Measurements from ENCODE around the gene PLCB2. TPM values are rescaled to one million over a fixed set of nuclear protein-coding genes. Genes with fewer than 3 reads are reported as not detected.
A peak's percentile ranks its signal among the peaks of the same experiment; 100 is the strongest.

The PLCB2 gene
- total RNA-seq, 1 experiment from 2014 or later: 0.84 TPM

- peaks cover 13% of the 10 kb centered on the region for H3K27me3 Mint-ChIP-seq (ENCODE audit: insufficient read depth, unreplicated experiment)
- no peak for TF ChIP-seq CTCF (IDR thresholded peaks at IDR 0.05; ENCODE audit: unreplicated experiment)
- H3K4me3 Mint-ChIP-seq (ENCODE audit: unreplicated experiment): no peak overlapping the region
- CTCF ChIA-PET: interaction anchor here (0.6 to 13.6 kb wide), 9 partner anchors 10 to 516 kb away, joined by 3 to 137 read pairs (median 4); no protein-coding TSS in a partner anchor
- H3K27ac Mint-ChIP-seq (ENCODE audit: low read depth, unreplicated experiment): no peak overlapping the region
- no peak for DNase-seq (ENCODE audit: unreplicated experiment)
- POLR2A ChIA-PET: interaction anchor here (0.7 kb wide), 1 partner anchor 10 kb away, joined by 3 read pairs; no protein-coding TSS in a partner anchor
- no peaks in the 10 kb centered on the region for H3K4me1 Mint-ChIP-seq (ENCODE audit: insufficient read depth, unreplicated experiment)
- intact Hi-C loops (cut with micrococcal nuclease): no loop called here
- no peaks in the 10 kb centered on the region for H3K36me3 Mint-ChIP-seq (ENCODE audit: insufficient read depth, unreplicated experiment)
- no peaks in the 10 kb centered on the region for H3K9me3 Mint-ChIP-seq (ENCODE audit: unreplicated experiment)
- no TSS peak for BruUV-seq (replicated peaks)
These were observed 2.5 kb downstream of the PLCB2 start for GRCh38 chr15:40305281-40305680.

- intact Hi-C loops (cut with micrococcal nuclease): no loop called here
These were observed 4.2 kb downstream of the PLCB2 start for GRCh38 chr15:40303576-40303975.

GRCh38 chr15:40302981-40303380, 4.8 kb downstream of the PLCB2 start:
- H3K36me3 Mint-ChIP-seq (ENCODE audit: insufficient read depth, unreplicated experiment): no peaks in the 10 kb centered on the region
- BruUV-seq (replicated peaks): no TSS peak
- peaks cover 7% of the 10 kb centered on the region for H3K9me3 Mint-ChIP-seq (ENCODE audit: unreplicated experiment)
- CTCF ChIA-PET: interaction anchor here (1.3 to 2.8 kb wide), 4 partner anchors 12 to 85 kb away, joined by 3 to 12 read pairs (median 6); no protein-coding TSS in a partner anchor
- peaks cover 13% of the 10 kb centered on the region for H3K27me3 Mint-ChIP-seq (ENCODE audit: insufficient read depth, unreplicated experiment)
- POLR2A ChIA-PET: interaction anchor here (1.1 to 1.5 kb wide), 3 partner anchors 10 to 37 kb away, joined by 3 to 5 read pairs (median 4); no protein-coding TSS in a partner anchor
- peak; percentile 47 for DNase-seq (ENCODE audit: unreplicated experiment)
- intact Hi-C loops (cut with micrococcal nuclease): no loop called here
- no peak for TF ChIP-seq CTCF (IDR thresholded peaks at IDR 0.05; ENCODE audit: unreplicated experiment)
- H3K4me3 Mint-ChIP-seq (ENCODE audit: unreplicated experiment): no peak overlapping the region
- H3K4me1 Mint-ChIP-seq (ENCODE audit: insufficient read depth, unreplicated experiment): no peaks in the 10 kb centered on the region
- H3K27ac Mint-ChIP-seq (ENCODE audit: low read depth, unreplicated experiment): no peak overlapping the region

More at GRCh38 chr15:40303576-40303975, 4.2 kb downstream of the PLCB2 start:
- Mint-ChIP-seq H3K4me1 (ENCODE audit: insufficient read depth, unreplicated experiment) (no peaks in the 10 kb centered on the region), H3K27me3 (ENCODE audit: insufficient read depth, unreplicated experiment) (peaks cover 13% of the 10 kb centered on the region), H3K4me3 (ENCODE audit: unreplicated experiment) (no peak overlapping the region), H3K36me3 (ENCODE audit: insufficient read depth, unreplicated experiment) (no peaks in the 10 kb centered on the region), H3K9me3 (ENCODE audit: unreplicated experiment) (peaks cover 7% of the 10 kb centered on the region), H3K27ac (ENCODE audit: low read depth, unreplicated experiment) (no peak overlapping the region)
- BruUV-seq (replicated peaks): no TSS peak
- ChIA-PET POLR2A (interaction anchor here (1.1 to 1.5 kb wide), 2 partner anchors 10 to 36 kb away, joined by 3 to 5 read pairs; no protein-coding TSS in a partner anchor), CTCF (interaction anchor here (1.3 to 2.8 kb wide), 4 partner anchors 13 to 86 kb away, joined by 3 to 12 read pairs (median 6); no protein-coding TSS in a partner anchor)
- TF ChIP-seq CTCF (IDR thresholded peaks at IDR 0.05; ENCODE audit: unreplicated experiment): no peak
- no peak for DNase-seq (ENCODE audit: unreplicated experiment)

- peaks cover 7% of the 10 kb centered on the region for H3K9me3 Mint-ChIP-seq (ENCODE audit: unreplicated experiment)
- no peaks in the 10 kb centered on the region for H3K36me3 Mint-ChIP-seq (ENCODE audit: insufficient read depth, unreplicated experiment)
- no peak for DNase-seq (ENCODE audit: unreplicated experiment)
- TF ChIP-seq CTCF (IDR thresholded peaks at IDR 0.05; ENCODE audit: unreplicated experiment): no peak
- CTCF ChIA-PET: interaction anchor here (1.3 to 2.8 kb wide), 4 partner anchors 12 to 85 kb away, joined by 3 to 12 read pairs (median 6); no protein-coding TSS in a partner anchor
- no TSS peak for BruUV-seq (replicated peaks)
- H3K27me3 Mint-ChIP-seq (ENCODE audit: insufficient read depth, unreplicated experiment): peaks cover 13% of the 10 kb centered on the region
- intact Hi-C loops (cut with micrococcal nuclease): no loop called here
- no peak overlapping the region for H3K27ac Mint-ChIP-seq (ENCODE audit: low read depth, unreplicated experiment)
- POLR2A ChIA-PET: interaction anchor here (1.1 to 1.5 kb wide), 4 partner anchors 8 to 37 kb away, joined by 3 to 5 read pairs (median 4); no protein-coding TSS in a partner anchor
- no peaks in the 10 kb centered on the region for H3K4me1 Mint-ChIP-seq (ENCODE audit: insufficient read depth, unreplicated experiment)
- H3K4me3 Mint-ChIP-seq (ENCODE audit: unreplicated experiment): no peak overlapping the region
These were observed 5.3 kb downstream of the PLCB2 start for GRCh38 chr15:40302288-40302886.

Measured in MCF 10A (cell line).